Daoy (cell line): ENCODE data around the gene RANBP9. TPM values are rescaled to one million over a fixed set of nuclear protein-coding genes. Genes with fewer than 3 reads are reported as not detected.

ENCODE experiments used
- DNase-seq: peaks from one replicate; pipeline ENCODE4 v3.0.0-alpha.2; 2015; ENCODE audit warnings: low read depth
- total RNA-seq: library from RNA; depleted of rRNA; stranded (reverse); fragments of >200 nt; shearing (Covaris generic); gene quantifications from 2 replicates; pipeline ENCODE4 v1.2.3, GENCODE V29; 2014; rRNA removed

The RANBP9 gene
- 20.8 and 23.4 TPM in 2 replicates for total RNA-seq

DNA sequence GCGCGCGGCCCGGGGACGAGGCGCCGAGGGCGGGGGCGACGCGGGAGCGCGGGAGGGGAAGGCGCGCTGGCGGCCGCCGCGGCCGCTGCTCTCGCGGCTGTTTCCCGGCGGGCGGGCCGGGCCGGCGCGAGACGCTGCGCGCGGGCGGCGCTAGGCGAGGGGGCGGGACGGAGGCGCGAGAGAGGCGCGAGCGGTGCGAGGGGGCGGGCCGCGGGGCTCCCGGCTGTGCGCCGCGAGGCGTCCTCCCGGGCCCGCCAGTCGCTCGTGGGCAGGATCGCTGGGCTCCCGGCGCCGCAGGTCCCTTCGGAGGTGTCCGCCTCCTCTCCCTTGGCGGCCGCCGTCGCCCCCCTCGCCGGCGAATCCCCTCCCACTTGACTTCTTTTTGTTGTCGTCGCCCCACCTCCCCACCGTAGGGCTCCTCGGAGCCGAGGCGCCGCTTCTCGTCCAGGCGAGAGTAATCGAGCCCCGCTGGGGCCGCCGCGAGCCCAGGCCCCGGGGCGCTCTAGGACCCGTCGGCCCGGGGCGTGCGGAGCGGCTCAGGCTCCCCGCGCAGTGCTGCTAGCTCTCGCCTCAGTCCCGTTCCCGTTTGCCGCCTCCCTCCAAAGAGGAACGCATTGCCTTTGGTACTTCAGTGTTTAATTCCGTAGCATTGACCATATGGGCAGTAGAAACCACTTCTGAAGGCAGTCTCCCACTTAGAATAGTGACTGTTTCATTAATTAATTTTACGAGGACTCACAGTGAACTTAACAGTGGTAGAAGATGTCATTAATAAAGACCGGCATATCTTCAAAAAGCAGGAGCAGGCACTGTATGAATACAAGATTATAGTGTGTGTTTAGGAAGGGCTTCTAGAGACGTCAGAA, at the start of gene RANBP9:
Gene RANBP9, minus strand, starts transcription at position 103 of the 866 bp plus-strand sequence. CDS start 330 bp downstream, outside the sequence.
- DNase-seq = peak; percentile 95

DNA sequence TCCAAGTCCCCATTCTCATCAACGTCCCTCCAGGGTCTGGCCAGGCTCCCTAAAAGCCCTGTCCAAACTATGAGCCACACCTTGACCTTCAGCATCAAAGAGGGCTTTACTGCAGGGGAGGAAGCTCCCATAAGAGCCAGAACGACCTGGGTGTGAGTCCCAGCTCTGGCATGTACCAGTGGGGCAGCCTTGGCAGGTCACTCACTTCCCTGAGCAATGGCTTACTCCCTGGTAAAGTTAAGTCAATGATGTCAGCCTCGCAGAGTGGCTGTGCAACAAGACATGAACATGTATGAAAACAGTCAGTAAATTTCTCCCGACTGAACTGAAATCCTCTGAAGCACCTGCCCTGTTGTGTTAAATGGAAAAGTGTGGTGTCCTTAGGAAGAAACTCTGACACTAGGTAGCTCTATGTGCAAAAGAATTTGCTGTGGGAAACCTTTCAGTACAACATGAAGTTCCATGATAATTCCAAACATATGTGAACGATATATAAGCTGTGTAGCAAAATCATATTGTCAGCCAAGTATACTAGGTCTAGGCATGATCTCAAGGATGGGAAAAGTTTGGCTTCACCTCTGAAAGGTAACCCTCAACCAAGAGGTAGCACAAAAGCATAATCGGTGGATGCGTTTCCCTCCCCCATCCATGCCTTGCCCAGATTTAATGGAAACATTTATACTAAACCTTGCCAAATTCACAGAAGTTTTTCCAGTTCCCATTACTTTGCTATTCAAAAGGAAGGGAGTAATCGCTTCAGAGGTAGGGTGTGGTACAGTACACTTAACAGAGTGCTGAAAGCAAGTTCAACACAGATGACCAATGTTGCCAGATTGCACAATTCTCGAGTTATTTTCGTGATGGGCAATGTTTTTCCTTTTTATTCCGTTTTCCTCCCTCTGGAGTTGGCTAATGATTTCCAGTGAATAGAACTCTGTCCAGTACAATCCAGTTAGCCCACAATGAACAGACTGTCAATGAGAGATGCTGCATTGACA, 49.0 kb upstream of the RANBP9 start:
- DNase-seq = no peak

DNA sequence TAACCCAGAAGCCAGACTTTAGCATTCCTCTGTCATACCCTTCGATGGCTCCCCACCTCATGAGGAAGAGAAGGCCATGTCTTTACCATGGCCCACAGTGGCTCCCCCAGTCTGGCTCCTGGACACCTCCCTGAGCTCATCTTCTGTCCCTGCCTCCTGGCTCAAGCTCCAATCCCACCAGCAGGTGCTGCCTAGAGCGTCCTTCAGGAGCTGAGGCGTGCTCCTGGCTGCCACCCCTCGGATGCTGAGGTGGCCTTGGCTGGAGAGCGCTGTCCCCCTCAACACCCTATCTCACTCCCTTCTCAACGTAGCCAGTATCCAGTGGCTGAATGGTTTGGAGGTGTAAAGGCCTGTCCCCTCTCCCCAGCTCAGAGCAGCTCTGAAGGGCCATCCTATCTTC, 47.4 kb upstream of the RANBP9 start:
- no peak for DNase-seq

- no peak for DNase-seq
Measured at GRCh38 chr6:13754644-13755043, 43.0 kb upstream of the RANBP9 start.

DNA sequence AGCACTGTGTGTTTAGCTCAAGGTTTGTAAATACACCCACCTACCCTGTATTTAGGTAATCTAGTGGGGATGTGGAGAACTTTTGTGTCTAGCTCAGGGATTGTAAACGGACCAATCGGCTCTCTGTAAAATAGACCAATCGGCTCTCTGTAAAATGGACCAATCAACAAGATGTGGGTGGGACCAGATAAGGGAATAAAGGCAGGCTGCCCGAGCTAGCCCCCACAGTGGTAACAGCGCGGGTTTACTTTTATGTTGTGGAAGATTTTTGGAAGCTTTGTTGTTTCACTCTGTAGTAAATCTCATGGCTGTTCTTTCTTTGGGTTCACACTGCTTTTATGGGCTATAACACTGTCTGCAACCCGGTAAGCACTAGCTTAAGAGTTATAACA, 32.1 kb upstream of the RANBP9 start:
- DNase-seq = no peak

- DNase-seq = no peak
Measured at GRCh38 chr6:13742961-13743735, 31.5 kb upstream of the RANBP9 start.

- DNase-seq = no peak
Measured at GRCh38 chr6:13741365-13741764, 29.7 kb upstream of the RANBP9 start.

GRCh38 chr6:13735031-13735430, 23.4 kb upstream of the RANBP9 start:
- DNase-seq = no peak

DNA sequence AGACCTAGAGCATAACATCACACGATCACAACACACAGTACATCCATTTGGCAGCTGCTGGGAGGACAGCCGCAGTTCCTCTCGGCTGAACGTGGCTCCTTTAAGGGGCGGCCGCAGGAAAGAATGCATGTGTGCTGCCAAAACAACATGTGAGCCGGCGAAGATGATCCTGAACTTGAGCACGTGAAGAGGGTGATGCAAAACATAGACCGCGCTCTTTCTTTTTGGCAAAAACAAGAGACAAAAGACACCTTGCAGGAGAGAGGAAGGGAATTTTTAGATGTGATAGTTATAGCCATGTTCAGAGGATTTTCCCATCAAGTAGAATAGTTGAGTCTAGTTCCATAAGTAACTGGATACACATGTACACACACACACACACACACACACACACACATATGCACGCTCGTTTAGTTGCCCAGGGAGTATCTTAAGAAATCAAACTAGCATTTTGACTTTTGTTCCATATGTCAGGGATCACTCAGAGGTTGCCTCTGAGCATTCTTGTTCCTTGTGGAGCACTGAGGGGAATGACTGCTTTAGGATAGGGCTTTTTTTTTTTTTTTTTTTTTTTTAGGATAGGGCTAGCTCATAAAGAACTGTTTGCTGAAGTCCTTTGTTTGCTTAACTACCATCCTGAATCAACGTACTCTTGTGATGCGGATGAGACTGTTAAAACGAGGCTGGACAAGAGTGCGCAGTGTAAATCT, 21.7 kb upstream of the RANBP9 start:
- peak; percentile 60 for DNase-seq

DNA sequence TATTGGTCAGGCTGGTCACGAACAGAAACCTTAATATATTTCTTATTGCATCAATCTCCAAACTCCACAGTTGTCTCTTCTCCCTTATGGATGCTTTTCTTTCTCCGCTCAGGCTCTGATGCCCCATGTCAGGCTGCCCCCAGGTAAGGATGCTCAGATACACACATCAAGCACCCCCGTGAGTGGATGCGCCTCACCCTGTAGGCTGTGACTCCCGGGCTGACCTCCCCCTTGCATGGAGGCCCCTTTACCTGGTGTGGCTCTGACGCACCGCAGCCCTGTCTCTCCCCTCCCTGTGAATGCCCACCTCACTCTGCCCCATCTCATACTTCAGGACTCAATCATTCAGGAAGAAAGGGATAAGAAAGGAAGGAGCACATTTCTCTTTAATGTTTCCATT, 19.1 kb upstream of the RANBP9 start:
- no peak for DNase-seq

DNA sequence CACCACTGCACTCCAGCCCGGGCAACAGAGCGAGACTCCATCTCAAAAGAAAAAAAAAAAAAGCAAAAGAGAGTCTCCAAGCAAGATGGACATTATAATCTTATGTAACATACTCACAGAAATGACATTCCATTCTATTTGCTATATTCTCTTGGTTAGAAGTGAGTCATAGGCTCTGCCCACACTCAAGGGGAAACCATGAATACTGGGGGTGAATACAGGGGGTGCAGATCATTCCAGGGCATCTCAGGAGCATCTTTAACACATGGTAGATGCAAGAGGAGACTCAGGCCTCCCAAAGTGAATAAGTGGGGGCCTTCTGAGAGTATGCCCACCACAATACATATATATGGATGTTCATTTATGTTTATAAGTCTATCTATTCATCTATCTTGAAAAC, 18.3 kb upstream of the RANBP9 start:
- DNase-seq = peak; percentile 43

DNA sequence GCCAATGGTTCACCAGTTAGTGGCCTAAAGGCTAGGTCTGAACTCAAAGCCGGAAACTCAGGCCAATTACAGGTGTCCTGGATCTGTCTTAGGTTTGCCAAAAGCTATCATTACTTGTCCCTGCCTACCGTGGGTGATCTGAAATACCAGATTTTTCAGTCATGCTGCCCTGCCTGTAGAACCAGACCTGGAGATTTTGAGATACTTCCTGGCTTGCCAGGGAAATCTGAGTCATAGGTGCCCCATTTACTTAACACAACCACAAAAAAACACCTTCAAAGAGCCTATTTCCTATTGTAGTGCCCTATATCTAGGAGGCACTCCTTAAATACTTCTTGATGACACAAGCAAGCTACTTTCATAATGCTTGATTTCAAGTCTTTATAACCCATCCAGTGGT, 13.9 kb upstream of the RANBP9 start:
- peak; percentile 72 for DNase-seq

DNA sequence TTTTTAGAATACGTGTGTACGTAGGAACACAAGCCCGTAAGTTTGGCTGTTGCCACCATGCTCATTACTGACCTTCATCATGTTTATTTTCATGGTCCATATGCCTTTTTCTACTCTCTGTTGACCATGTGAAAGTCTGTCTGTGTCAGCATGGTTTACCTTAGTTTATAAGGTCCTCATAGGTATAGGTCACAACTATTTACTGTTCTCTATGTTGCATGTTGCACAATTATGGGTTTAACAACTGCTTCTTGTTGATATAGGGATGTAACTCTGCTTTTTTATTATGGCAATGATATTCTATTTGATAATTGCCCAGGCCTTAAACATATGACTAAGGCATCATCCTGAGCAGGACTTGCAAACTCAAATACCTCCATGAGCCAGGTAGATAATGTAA, 13.4 kb upstream of the RANBP9 start:
- no peak for DNase-seq

DNA sequence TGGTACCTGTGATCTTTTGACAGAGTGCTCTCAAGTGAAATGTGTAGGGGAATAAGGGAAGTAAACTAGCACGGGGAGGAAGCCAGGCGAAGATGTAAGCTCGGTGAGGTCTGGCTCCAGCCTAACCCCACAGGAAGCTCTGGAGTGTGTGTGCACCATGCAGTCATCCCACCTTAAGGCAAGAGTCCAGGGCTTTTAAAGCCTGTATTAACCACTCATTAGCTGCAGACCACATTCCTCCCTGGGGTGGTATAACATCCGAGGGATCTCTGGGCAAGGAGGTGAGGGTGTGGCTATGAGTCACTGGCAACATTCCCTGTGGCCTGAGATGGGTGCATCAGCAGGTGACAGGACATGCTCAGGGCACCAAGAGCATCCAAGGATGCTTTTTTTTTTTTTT, 12.5 kb upstream of the RANBP9 start:
- DNase-seq = peak; percentile 88

- DNase-seq = no peak
Measured at GRCh38 chr6:13722880-13723279, 11.2 kb upstream of the RANBP9 start.

DNA sequence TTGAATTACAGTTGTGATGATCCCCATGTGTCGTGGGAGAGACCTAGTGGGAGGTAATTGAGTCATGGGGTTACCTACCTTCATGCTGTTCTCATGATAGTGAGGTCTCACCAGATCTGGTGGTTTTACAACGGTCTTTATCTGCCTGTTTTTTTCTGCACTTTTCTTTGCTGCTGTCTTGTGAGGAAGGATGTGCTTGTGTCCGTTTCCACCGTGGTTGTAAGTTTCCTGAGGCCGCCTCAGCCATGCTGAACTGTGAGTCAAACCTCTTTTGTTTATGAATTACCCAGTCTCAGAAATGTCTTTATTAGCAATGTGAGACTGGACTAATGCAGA, 6.5 kb upstream of the RANBP9 start:
- no peak for DNase-seq

GRCh38 chr6:13716955-13717295, 5.3 kb upstream of the RANBP9 start:
- DNase-seq = no peak

DNA sequence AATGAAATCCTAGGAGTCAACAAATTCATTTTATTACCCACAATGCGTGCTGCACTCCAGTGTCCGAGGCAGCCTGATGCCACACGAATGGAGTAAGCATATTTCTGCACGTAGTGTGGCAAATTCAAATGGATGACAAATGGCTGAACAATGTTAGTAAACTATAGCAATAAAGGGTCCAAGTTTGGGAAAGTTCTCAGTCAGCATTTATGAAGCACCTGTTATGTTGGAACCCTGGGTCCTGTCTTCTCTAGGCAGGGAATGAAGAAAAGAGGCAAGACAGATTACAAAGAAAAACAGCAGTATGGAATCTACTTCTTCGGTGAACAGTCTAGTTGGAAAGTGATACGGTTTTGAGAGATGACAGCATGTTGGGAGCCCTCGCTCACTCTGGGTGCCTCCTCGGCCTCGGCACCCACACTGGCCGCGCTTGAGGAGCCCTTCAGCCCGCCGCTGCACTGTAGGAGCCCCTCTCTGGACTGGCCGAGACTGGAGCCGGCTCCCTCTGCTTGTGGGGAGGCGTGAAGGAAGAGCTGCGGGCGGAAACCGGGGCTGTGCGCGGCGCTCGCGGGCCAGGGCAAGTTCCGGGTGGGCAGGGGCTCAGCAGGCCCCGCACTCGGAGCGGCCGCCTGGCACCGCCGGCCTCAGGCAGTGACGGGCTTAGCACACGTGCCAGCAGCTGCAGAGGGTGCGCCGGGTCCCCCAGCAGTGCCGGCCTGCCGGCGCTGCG, 4.8 kb upstream of the RANBP9 start:
- no peak for DNase-seq

GRCh38 chr6:13715444-13715883, 3.8 kb upstream of the RANBP9 start:
- DNase-seq = no peak

DNA sequence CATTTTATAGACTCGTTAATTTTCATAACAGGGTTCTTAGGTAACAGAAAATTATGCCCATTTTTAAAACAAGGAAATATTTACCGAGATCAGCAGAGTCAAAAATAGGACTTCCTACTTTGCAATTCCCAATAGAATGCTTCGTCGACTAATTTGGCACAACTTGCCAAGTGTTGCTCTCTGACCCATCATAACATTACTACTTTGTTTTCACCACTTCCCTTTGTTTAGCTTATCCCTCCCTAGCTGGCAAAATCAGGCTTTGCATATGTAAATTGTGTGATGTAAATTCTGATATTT, 914 bp upstream of the RANBP9 start:
- DNase-seq = no peak

DNA sequence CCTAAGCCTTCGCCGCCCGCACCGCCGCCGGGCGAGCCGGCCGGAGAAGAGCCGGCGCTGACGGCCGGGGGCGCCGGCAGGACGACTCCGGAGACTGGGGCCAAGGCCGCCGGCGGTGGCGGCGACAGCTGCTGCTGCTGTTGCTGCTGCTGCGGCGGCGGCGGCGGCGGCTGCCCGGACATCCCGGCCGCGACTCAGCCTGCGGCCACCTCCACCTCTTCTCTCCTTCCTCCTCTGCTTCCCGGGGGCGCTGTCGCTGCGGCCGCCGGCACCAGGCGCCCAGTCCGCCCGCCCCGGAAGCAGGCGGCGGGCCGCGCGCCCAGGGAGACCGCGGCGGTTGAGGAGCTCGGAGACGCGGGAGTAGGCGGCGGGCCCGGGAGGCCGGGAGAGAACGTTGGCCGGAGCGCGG, 307 bp downstream of the RANBP9 start:
- DNase-seq = no peak
